Stimulated activated CD4-positive, alpha-beta T cell treated with anti-CD3 and anti-CD28 coated beads, Interleukin-12 subunit alpha, Interleukin-12 subunit beta, amount 100 ng/mL, for 48 hours (primary cell): ENCODE data around the gene NAGS.
"Not testable (repeated sequence)": the region's sequence is repeated elsewhere in the genome, so short reads cannot be mapped to it uniquely, and the experiment has no call there.

ENCODE experiments used
- DNase-seq, 3 donors: peaks; one replicate each; pipeline ENCODE4 v3.0.0-alpha.2; 2020; ENCODE audit warnings: low read depth in 2 of 3, low spot score in 1 of 3

NAGS gene, protein sequence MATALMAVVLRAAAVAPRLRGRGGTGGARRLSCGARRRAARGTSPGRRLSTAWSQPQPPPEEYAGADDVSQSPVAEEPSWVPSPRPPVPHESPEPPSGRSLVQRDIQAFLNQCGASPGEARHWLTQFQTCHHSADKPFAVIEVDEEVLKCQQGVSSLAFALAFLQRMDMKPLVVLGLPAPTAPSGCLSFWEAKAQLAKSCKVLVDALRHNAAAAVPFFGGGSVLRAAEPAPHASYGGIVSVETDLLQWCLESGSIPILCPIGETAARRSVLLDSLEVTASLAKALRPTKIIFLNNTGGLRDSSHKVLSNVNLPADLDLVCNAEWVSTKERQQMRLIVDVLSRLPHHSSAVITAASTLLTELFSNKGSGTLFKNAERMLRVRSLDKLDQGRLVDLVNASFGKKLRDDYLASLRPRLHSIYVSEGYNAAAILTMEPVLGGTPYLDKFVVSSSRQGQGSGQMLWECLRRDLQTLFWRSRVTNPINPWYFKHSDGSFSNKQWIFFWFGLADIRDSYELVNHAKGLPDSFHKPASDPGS

GRCh38 chr17:44004077-44004760 lies at the start of gene NAGS:
Gene NAGS, plus strand, starts transcription at chr17:44004622. Its CDS starts 42 bp downstream, at chr17:44004664.
- no peak for DNase-seq

GRCh38 chr17:43956222-43956621 lies 48.2 kb upstream of the NAGS start:
- DNase-seq, result no peak

- DNase-seq, result no peak
Observed at GRCh38 chr17:43958748-43959352, 45.6 kb upstream of the NAGS start.

- DNase-seq, result not testable (repeated sequence)
Observed at GRCh38 chr17:43961292-43961691, 43.1 kb upstream of the NAGS start.

DNA sequence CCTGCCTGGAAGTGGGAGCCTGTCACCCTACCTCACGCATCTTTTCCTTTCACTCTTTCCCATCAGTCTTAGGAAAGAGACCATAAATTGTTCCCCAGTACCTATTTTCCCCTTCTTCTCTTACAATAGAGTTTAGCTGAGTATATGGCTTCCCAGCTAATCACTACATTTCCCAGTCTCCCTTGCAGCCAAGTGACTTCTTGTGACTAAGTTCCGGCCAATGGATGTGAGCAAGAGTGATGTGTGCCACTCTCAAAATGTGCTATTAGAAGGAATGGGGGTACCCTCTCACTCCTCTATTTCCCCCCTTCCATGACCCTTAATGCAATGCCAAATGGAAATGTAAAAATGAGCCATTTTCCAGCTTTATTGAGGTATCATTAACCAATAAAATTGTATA lies 42.5 kb upstream of the NAGS start:
- DNase-seq, result no peak

DNA sequence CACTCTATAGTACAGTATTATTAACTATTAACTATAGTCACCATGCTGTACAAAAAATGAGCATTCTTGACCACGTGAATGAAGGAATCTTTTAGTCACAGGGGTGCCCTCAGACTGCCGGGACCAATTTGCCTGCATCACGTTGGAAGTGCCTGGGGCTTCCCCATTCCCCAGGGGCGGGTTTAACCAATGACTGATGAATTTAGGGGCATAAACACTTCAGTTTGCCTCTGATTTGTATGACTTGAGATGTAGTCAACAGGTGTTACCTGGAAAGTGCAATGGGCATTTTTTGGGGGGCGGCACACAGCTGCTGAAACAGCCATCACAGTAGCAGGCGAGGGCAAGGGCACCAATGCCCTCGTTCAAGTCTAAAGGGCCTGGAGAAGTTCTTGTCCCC lies 41.9 kb upstream of the NAGS start:
- no peak for DNase-seq

DNA sequence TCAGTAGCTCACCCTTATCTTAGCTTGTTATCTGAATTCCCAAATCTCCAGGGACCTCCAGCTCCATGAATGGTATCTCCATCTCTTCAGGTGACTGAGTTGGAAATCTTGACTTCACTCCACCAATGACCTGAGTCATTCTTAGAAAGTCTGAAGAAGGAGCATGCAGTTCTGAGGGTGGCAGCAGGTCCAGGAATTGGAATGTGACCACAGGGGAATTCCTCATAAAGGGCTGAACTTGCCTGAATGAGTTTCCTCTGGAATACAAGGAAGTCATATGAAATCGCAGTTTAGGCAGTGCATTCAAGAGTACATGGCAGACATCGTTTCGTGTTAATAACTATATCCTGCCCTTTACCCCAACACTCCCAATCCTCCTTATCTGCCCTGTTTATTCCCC lies 38.1 kb upstream of the NAGS start:
- DNase-seq, result no peak

- DNase-seq, result no peak
Observed at GRCh38 chr17:43967251-43967875, 37.1 kb upstream of the NAGS start.

DNA sequence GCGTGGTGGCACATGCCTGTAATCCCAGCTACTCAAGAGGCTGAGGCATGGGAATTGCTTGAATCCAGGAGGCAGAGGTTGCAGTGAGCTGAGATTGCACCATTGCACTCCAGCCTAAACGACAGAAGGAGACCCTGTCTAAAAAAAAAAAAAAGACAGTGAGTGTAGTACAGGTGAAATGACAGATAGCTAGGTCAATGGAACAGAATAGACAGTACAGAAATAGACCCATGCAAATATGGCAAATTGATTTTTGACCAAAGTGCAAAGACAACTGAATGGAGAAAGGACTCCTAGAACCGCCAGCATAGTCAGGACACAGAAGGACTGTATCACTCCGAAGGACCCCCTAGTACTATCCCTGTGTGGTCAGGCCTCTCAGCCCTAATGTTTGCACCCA lies 34.1 kb upstream of the NAGS start:
- no peak for DNase-seq

- not testable (repeated sequence) for DNase-seq
Observed at GRCh38 chr17:43971436-43971835, 33.0 kb upstream of the NAGS start.

DNA sequence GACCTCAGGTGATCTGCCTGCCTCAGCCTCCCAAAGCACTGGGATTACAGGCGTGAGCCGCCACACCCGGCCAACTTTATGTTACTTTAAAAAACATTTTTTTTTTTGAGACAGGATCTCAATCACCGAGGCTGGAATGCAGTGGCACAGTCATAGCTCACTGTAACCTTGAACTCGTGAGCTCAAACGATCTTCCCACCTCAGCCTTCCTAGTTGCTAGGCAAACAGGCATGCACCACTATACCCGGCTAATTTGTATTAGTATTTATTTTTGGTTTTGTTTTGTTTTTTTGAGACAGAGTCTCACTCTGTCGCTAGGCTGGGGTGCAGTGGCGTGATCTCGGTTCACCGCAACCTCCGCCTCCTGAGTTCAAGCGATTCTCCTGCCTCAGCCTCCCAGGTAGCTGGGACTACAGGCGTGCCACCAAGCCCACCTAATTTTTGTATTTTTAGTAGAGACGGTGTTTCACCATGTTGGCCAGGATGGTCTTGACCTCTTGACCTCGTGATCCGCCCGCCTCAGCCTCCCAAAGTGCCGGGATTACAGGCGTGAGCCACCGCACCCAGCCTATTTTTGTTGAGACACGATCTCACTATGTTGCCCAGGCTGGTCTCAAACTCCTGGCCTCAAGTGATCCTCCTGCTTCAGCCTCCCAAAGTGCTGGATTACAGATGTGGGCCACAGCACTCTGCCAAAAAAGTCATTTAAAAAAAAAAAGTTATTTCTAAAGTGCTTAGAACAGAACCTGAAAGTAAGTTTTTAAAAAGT lies 31.8 kb upstream of the NAGS start:
- not testable (repeated sequence) for DNase-seq

DNA sequence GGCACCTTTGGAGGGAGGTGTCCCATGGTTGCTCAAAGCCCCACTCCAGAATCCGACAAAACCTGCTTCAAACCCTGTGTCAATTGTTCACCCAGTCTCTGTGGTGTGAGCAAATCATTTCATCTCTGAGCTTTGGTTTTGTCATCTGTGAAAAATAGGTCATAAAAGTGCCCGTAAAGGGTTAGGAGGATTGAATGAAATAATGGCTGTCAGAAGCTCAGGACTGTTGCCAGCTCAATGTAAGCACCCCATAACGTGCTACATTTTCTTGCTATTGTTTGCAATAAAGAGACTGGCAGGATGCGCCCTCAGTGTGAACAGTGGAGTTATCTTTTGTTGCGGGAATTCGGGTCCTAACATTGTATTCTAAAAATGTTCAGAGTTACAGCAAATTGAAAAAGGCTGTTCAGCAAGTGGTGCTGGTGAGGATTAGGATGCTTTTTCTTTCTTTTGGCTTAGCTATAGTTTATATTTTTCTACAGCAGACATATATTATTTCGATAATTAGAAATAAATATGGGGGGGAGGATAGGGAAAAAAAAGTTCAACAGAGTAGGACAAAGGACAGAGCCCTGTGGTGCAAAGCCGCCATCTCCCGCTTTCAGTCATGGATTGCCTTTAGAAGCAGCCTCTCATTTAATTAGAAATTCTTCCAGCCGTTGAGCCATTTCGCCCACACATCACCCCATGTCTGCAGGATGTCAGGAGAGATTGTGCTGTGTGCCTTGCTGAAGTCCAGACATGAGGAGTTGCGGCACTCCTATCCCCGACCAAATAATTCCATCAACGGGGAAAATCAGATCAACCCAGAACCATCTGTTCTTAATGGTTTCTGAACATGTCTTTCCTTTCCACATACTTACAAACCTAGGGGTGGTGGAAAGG lies 29.8 kb upstream of the NAGS start:
- no peak for DNase-seq

DNA sequence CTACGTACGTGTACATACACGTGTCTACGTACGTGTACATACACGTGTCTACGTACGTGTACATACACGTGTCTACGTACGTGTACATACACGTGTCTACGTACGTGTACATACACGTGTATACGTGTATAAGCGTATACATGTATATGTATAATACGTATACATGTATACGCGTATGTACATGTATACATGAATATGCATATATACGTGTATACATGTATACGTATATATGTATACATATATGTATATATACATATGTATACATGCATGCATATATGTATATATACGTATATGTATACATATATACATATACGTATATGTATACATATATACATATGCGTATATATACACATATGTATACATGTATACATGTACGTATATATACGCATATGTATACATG lies 28.5 kb upstream of the NAGS start:
- DNase-seq, result no peak

DNA sequence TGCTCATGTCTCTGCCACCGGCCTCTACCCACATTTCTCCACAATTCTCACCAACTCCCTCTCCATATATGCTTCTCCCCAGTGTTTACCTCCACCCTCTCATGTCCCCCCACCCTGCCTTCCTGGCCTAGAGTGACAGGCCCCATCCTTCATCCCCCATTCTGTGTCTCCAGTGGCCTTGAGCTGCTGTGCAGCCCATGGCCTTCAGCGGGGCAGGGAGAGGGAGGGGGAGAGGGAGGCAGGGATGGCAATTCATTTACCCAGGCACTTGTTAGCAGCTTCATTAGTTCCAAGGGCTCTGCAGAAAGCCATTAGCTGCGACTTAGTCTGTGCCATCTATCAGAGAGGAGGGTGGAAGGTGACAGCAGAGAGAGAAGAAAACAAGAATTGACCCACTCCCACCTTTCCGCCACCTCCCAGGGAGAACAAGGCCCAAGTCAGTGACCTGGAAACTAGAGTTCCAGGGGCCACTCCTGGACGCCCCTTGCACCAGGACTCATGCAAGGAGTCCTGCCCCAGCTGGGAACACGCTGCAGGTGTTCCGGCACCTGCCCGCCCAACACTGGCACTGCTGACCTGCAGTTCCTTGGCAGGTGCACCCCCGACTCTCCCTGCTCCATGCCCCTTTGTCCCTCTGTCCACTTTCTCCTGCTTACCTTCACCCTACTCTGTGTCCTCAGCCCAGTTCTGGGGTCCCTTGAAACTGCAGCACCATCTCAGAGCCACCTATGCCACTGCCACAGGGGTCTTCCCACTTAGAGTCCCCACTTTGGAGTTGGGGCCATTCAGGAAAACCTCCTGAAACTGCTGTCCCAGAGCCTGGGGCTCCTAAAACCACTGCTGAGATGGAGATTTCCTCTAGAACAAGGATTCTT lies 27.2 kb upstream of the NAGS start:
- no peak for DNase-seq

GRCh38 chr17:43978078-43978477 lies 26.3 kb upstream of the NAGS start:
- DNase-seq, result no peak

- no peak for DNase-seq
Observed at GRCh38 chr17:43979011-43979410, 25.4 kb upstream of the NAGS start.

DNA sequence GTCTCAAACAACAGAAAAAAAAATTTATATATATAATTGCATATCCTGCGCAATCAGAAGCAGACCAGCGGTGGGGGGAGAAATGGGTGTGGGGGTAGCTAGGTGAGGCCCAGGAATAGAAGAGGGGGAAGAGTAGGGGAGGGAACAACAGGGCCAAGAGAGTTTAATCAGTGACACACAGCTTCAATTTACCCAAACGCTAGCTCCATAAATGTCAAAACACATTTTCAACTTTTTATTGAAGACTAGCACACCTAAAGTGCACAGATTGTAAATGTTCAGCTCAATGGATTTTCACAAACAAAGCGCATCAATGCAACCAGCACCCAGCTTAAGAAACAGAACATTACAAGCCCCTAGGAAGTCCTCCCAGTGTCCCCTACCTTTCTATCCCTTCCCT lies 24.8 kb upstream of the NAGS start:
- no peak for DNase-seq

- DNase-seq, result no peak
Observed at GRCh38 chr17:43982171-43982570, 22.3 kb upstream of the NAGS start.

- DNase-seq, result no peak
Observed at GRCh38 chr17:43983196-43983514, 21.3 kb upstream of the NAGS start.
